Tibial artery (tissue), 4 donors: ENCODE results near the gene S100P.

Experiments used
- DNase-seq, 2 donors: peaks; one replicate each; pipeline ENCODE4 v3.0.0-alpha.2; 2019
- H3K27ac ChIP-seq, 2 donors: fragments of 200-600 bp; sonication (generic) in 1 of 2; 1 replicate in 1 of 2; 2 replicates in 1 of 2; pipeline ENCODE4 v1.5.1; 2018 to 2019; ENCODE audit warnings: mild to moderate bottlenecking in 1 of 2
- H3K27me3 ChIP-seq, 2 donors: fragments of 200-600 bp; sonication (generic) in 1 of 2; one replicate each; pipeline versions ENCODE4 v1.5.1 to v1.6.0; 2016 to 2019
- H3K36me3 ChIP-seq, 3 donors: fragments of 200-600 bp; sonication (generic) in 2 of 3; one replicate each; pipeline ENCODE4 v1.5.1; 2016 to 2019; ENCODE audit warnings: mild to moderate bottlenecking in 2 of 3
- H3K4me1 ChIP-seq, 4 donors: fragments of 200-600 bp; sonication (generic) in 2 of 4; 1 replicate in 3 of 4; 2 replicates in 1 of 4; pipeline ENCODE4 v1.5.1; 2016 to 2019
- H3K4me3 ChIP-seq, 2 donors: fragments of 200-600 bp; sonication (generic) in 1 of 2; 1 replicate in 1 of 2; 2 replicates in 1 of 2; pipeline ENCODE4 v1.5.1; 2018 to 2019; ENCODE audit warnings: mild to moderate bottlenecking in 2 of 2
- H3K9me3 ChIP-seq, 3 donors: fragments of 200-600 bp; sonication (generic) in 1 of 3; one replicate each; pipeline ENCODE4 v1.5.1; 2016 to 2019
- CTCF ChIP-seq, 2 experiments: fragments of 200-600 bp in 1 of 2; fragments of 450-650 bp in 1 of 2; IDR thresholded peaks; one replicate each; pipeline ENCODE4 v1.5.1; 2017 to 2019; ENCODE audit warnings: antibody characterized with exemption in 2 of 2, mild to moderate bottlenecking in 1 of 2, moderate library complexity in 1 of 2
- intact Hi-C: fragments of 100-400 bp; cut with DNase I; formaldehyde crosslinking; loops from one replicate; pipeline ENCODE4 v1.15.0; 2023; ENCODE audit warnings: low total_unique reads

The S100P gene

GRCh38 chr4:6714954-6715353, 21.3 kb downstream of the S100P start:
- intact Hi-C loops: loop anchor here (10.0 kb wide), 2 partner anchors 270 to 360 kb away; no protein-coding TSS in a partner anchor
- Histone ChIP-seq H3K4me3 (no peak overlapping the region), H3K4me1 (peaks cover 0 to 29% (median 23%) of the 10 kb centered on the region in 4 donors), H3K36me3 (peaks cover 0 to 8% (median 0%) of the 10 kb centered on the region in 3 donors), H3K27me3 (no peaks in the 10 kb centered on the region), H3K27ac (peak overlapping the region; percentile 85 to 92), H3K9me3 (no peaks in the 10 kb centered on the region)
- no peak for DNase-seq
- no peak for TF ChIP-seq CTCF (IDR thresholded peaks at IDR 0.05)

- Histone ChIP-seq H3K27ac (peak overlapping the region; percentile 85 to 92), H3K9me3 (no peaks in the 10 kb centered on the region), H3K4me1 (peaks cover 0 to 29% (median 24%) of the 10 kb centered on the region in 4 donors), H3K27me3 (no peaks in the 10 kb centered on the region), H3K4me3 (peak overlapping the region; percentile 69 to 85), H3K36me3 (peaks cover 0 to 8% (median 0%) of the 10 kb centered on the region in 3 donors)
- intact Hi-C loops: loop anchor here (10.0 kb wide), 2 partner anchors 269 to 359 kb away; no protein-coding TSS in a partner anchor
- no peak for DNase-seq
- TF ChIP-seq CTCF (IDR thresholded peaks at IDR 0.05): no peak
These were observed 22.0 kb downstream of the S100P start for GRCh38 chr4:6715704-6716017.

GRCh38 chr4:6716018-6716911, 22.6 kb downstream of the S100P start, which contains the start of gene BLOC1S4:
Gene BLOC1S4, plus strand, starts transcription at chr4:6716174. Its CDS starts 36 bp downstream, at chr4:6716210.
- Histone ChIP-seq H3K27ac (peak within 1 kb of the TSS; percentile 85 to 92), H3K27me3 (no peaks in the 10 kb centered on the region), H3K9me3 (no peaks in the 10 kb centered on the region), H3K36me3 (peaks cover 0 to 8% (median 0%) of the 10 kb centered on the region in 3 donors), H3K4me3 (peak within 1 kb of the TSS; percentile 69 to 85), H3K4me1 (peaks cover 0 to 29% (median 24%) of the 10 kb centered on the region in 4 donors)
- peak; percentile 82 to 91 for DNase-seq
- intact Hi-C loops: loop anchor here (10.0 kb wide), 2 partner anchors 269 to 359 kb away; no protein-coding TSS in a partner anchor
- peak in 1 of 2 experiments; percentile 17 for TF ChIP-seq CTCF (IDR thresholded peaks at IDR 0.05)

GRCh38 chr4:6716958-6717655, 23.4 kb downstream of the S100P start:
- Histone ChIP-seq H3K36me3 (peaks cover 0 to 8% (median 0%) of the 10 kb centered on the region in 3 donors), H3K27me3 (no peaks in the 10 kb centered on the region), H3K27ac (peak overlapping the region; percentile 85 to 92), H3K4me1 (peaks cover 0 to 29% (median 24%) of the 10 kb centered on the region in 4 donors), H3K9me3 (no peaks in the 10 kb centered on the region), H3K4me3 (peak overlapping the region; percentile 69 to 85)
- DNase-seq: no peak
- intact Hi-C loops: loop anchor here (10.0 kb wide), 2 partner anchors 268 to 358 kb away; no protein-coding TSS in a partner anchor
- no peak for TF ChIP-seq CTCF (IDR thresholded peaks at IDR 0.05)

- no peak for DNase-seq
- peaks cover 0 to 29% (median 24%) of the 10 kb centered on the region in 4 donors for H3K4me1 ChIP-seq
- TF ChIP-seq CTCF (IDR thresholded peaks at IDR 0.05): no peak
- H3K27me3 ChIP-seq: no peaks in the 10 kb centered on the region
- H3K4me3 ChIP-seq: no peak overlapping the region
- no peak overlapping the region for H3K27ac ChIP-seq
- peaks cover 0 to 8% (median 0%) of the 10 kb centered on the region in 3 donors for H3K36me3 ChIP-seq
- H3K9me3 ChIP-seq: no peaks in the 10 kb centered on the region
- intact Hi-C loops: loop anchor here (10.0 kb wide), 2 partner anchors 266 to 356 kb away; no protein-coding TSS in a partner anchor
These were observed 25.4 kb downstream of the S100P start for GRCh38 chr4:6718932-6719610.
